HepG2 (cell line): ENCODE results near the gene TACC2. TPM values are rescaled to one million over a fixed set of nuclear protein-coding genes. Genes with fewer than 3 reads are reported as not detected.

Source experiments
- FOXK1 ChIP-seq: sonication (generic); formaldehyde crosslinking; IDR thresholded peaks from 2 replicates; pipeline ENCODE4 v1.4.0; 2020; ENCODE audit warnings: low read depth, missing genetic modification reagents, borderline replicate concordance
- TMF1 ChIP-seq: sonication (generic); formaldehyde crosslinking; IDR thresholded peaks from 2 replicates; pipeline ENCODE4 v1.8.1; 2022; ENCODE audit warnings: low read depth, missing genetic modification reagents
- ZNF276 ChIP-seq: sonication (generic); formaldehyde crosslinking; IDR thresholded peaks from 2 replicates; pipeline ENCODE4 v1.4.0; 2020; ENCODE audit warnings: mild to moderate bottlenecking, low read depth, missing genetic modification reagents
- ZNF574 ChIP-seq: sonication (generic); formaldehyde crosslinking; IDR thresholded peaks from 2 replicates; pipeline ENCODE4 v1.4.0; 2020; ENCODE audit warnings: missing genetic modification reagents
- ZNF687 ChIP-seq: sonication (generic); formaldehyde crosslinking; IDR thresholded peaks from 2 replicates; pipeline ENCODE4 v1.5.1; 2020; ENCODE audit warnings: mild to moderate bottlenecking, missing genetic modification reagents, moderate library complexity
- polyA plus RNA-seq, 8 experiments: library from polyadenylated mRNA; depleted of rRNA in 3 of 8; stranded (reverse) in 7 of 8; unstranded in 1 of 8; fragments of >200 nt; fragmentation: Illumina TruSeq in 4 of 8; extraction: Trizol in 4 of 8; gene quantifications; 2 replicates each; pipeline versions ENCODE4 v1.2.1 to v1.2.3, GENCODE V29; 2011 to 2016; ENCODE audit warnings: low read depth in 4 of 8, missing spikeins in 1 of 8, mixed read lengths in 1 of 8; ENCODE audit not compliant: insufficient read depth in 1 of 8
- total RNA-seq, 5 experiments: library from RNA; depleted of rRNA; stranded (reverse); fragments of >200 nt; fragmentation: Illumina TruSeq; extraction: Trizol; gene quantifications; 2 replicates each; pipeline ENCODE4 v1.2.3, GENCODE V29; 2016; ENCODE audit warnings: low read depth in 1 of 5

The TACC2 gene
- total and polyA plus RNA-seq, 2 of the 13 experiments (the other 11 are each of a cell fraction or from before 2014, with no cell fraction given), result 11.8 to 16.0 TPM

GRCh38 chr10:122112625-122113160 is 123.7 kb downstream of the TACC2 start (continued):
- TF ChIP-seq ZNF574 (CRISPR knock-in tag) (peak; percentile 76), ZNF276 (no peak), FOXK1 (CRISPR knock-in tag) (0 out of 2 replicates have a peak, but pooled peaks have one; percentile 8), TMF1 (CRISPR knock-in tag) (peak; percentile 75), ZNF687 (CRISPR knock-in tag) (peak; percentile 73)
- TF ChIP-seq, all 625 proteins: peak for 123
